K562 (cell line): ENCODE results near the gene MGAT1. TPM values are rescaled to one million over a fixed set of nuclear protein-coding genes. Genes with fewer than 3 reads are reported as not detected.

Source experiments
- BRD9 ChIP-seq: fragments of 450-650 bp; IDR thresholded peaks from 2 replicates; pipeline ENCODE4 v1.6.1; 2018; ENCODE audit warnings: low read depth; ENCODE audit not compliant: partially characterized antibody
- E2F3 ChIP-seq: fragments of 250-450 bp; sonication (Bioruptor Pico); IDR thresholded peaks from 2 replicates; pipeline ENCODE4 v1.4.0; 2020; ENCODE audit warnings: mild to moderate bottlenecking
- FOXK2 ChIP-seq, 2 experiments: fragments of 450-650 bp; IDR thresholded peaks in 1 of 2; conservative IDR thresholded peaks in 1 of 2; 2 replicates each; pipeline ENCODE4 v1.6.1; 2016; ENCODE audit warnings: low read depth in 2 of 2, mild to moderate bottlenecking in 1 of 2
- HDAC3 ChIP-seq: fragments of 450-650 bp; IDR thresholded peaks from 2 replicates; pipeline ENCODE4 v1.6.1; 2018; ENCODE audit warnings: borderline replicate concordance, mild to moderate bottlenecking, moderate library complexity; ENCODE audit not compliant: partially characterized antibody
- HEY1 ChIP-seq: fragments of 250-450 bp; sonication (Bioruptor Pico); IDR thresholded peaks from 2 replicates; pipeline ENCODE4 v1.5.0; 2020; ENCODE audit warnings: mild to moderate bottlenecking, moderate library complexity, borderline replicate concordance
- KLF1 ChIP-seq: fragments of 450-650 bp; IDR thresholded peaks from 2 replicates; pipeline ENCODE4 v1.6.1; 2016; ENCODE audit warnings: missing genetic modification characterization, missing compliant biosample characterization
- LEF1 ChIP-seq: fragments of 450-650 bp; IDR thresholded peaks from 2 replicates; pipeline ENCODE4 v1.6.1; 2016; ENCODE audit warnings: mild to moderate bottlenecking
- MGA ChIP-seq: fragments of 450-650 bp; IDR thresholded peaks from 2 replicates; pipeline ENCODE4 v1.6.1; 2016; ENCODE audit warnings: mild to moderate bottlenecking, moderate library complexity
- MTA3 ChIP-seq: fragments of 450-650 bp; formaldehyde crosslinking; IDR thresholded peaks from 2 replicates; pipeline ENCODE4 v1.6.1; 2017; ENCODE audit warnings: mild to moderate bottlenecking, borderline replicate concordance
- NR2C2 ChIP-seq, 2 experiments: fragments of 200-800 bp in 1 of 2; sonication (Bioruptor generic) in 1 of 2; sonication (generic) in 1 of 2; formaldehyde crosslinking in 1 of 2; IDR thresholded peaks; 2 replicates each; pipeline versions ENCODE4 v1.6.1 to v1.8.0; 2016 to 2022; ENCODE audit warnings: mild to moderate bottlenecking in 1 of 2, missing compliant biosample characterization in 1 of 2, missing genetic modification characterization in 1 of 2, missing genetic modification reagents in 1 of 2
- SMARCE1 ChIP-seq: fragments of 450-650 bp; IDR thresholded peaks from 2 replicates; pipeline ENCODE4 v1.7.1; 2016; ENCODE audit warnings: mild to moderate bottlenecking
- TAF9B ChIP-seq: fragments of 450-650 bp; IDR thresholded peaks from 2 replicates; pipeline ENCODE4 v1.6.1; 2018; ENCODE audit warnings: mild to moderate bottlenecking; ENCODE audit not compliant: partially characterized antibody
- TCF3 ChIP-seq: sonication (generic); formaldehyde crosslinking; IDR thresholded peaks from 2 replicates; pipeline ENCODE4 v1.4.0; 2020; ENCODE audit warnings: mild to moderate bottlenecking, missing genetic modification reagents
- ZNF408 ChIP-seq: fragments of 250-450 bp; sonication (Bioruptor Pico); IDR thresholded peaks from 2 replicates; pipeline ENCODE4 v1.4.0; 2020; ENCODE audit warnings: low read depth, mild to moderate bottlenecking, moderate library complexity
- ZNF551 ChIP-seq: fragments of 250-450 bp; sonication (Bioruptor Pico); IDR thresholded peaks from 2 replicates; pipeline ENCODE4 v1.5.0; 2021; ENCODE audit warnings: mild to moderate bottlenecking, moderate library complexity
- ZNF77 ChIP-seq: fragments of 250-450 bp; sonication (Bioruptor Pico); IDR thresholded peaks from 2 replicates; pipeline ENCODE4 v1.5.0; 2020
- ZNF79 ChIP-seq: fragments of 250-450 bp; sonication (Bioruptor Pico); IDR thresholded peaks from 2 replicates; pipeline ENCODE4 v1.4.0; 2020; ENCODE audit warnings: low read depth, mild to moderate bottlenecking, moderate library complexity
- polyA plus RNA-seq, 8 experiments: library from polyadenylated mRNA; depleted of rRNA in 4 of 8; stranded (reverse) in 5 of 8; unstranded in 3 of 8; fragments of >200 nt; fragmentation: Nextera tagmentation in 2 of 8; fragmentation: Illumina TruSeq in 1 of 8; extraction: Ambion mirVana in 2 of 8; extraction: Trizol in 1 of 8; gene quantifications; 2 replicates each; pipeline versions ENCODE4 v1.2.1 to v1.2.3, GENCODE V29; 2011 to 2014; ENCODE audit warnings: inconsistent platforms in 1 of 8, missing spikeins in 1 of 8
- total RNA-seq, 7 experiments: library from RNA; depleted of rRNA in 6 of 7; stranded (reverse); fragments of >200 nt in 6 of 7; fragmentation: Illumina TruSeq in 2 of 7; extraction: Trizol in 2 of 7; gene quantifications; 2 replicates each; pipeline versions ENCODE4 v1.2.1 to v1.2.3, GENCODE V29; 2011 to 2021; ENCODE audit warnings: low replicate concordance in 1 of 7

The MGAT1 gene
- total and polyA plus RNA-seq, 9 of the 15 experiments (the other 6 are each of a cell fraction or from before 2014, with no cell fraction given), result 3.9 to 82.7 (median 44.5) TPM

- TF ChIP-seq MGA (peak; percentile 94), HEY1 (CRISPR knock-in tag) (peak; percentile 59; the same call in 1 of the 2 replicates), FOXK2 (conservative IDR thresholded peaks at IDR 0.05 in 1 of 2, IDR thresholded peaks at IDR 0.05 in 1 of 2; ENCODE audit: low read depth in 2 of 2) (0 out of 4 replicates have a peak, but pooled peaks of 1 of the 2 experiments have one; percentile 15), HDAC3 (no peak), TCF3 (0 out of 2 replicates have a peak, but pooled peaks have one; percentile 10), MTA3 (peak; percentile 63; the same call in 1 of the 2 replicates), TAF9B (peak; percentile 90), BRD9 (no peak), KLF1 (tag) (0 out of 2 replicates have a peak, but pooled peaks have one; percentile 65), LEF1 (peak; percentile 80), NR2C2 (CRISPR knock-in tag; IDR thresholded peaks at IDR 0.05) (peak; percentile 8; the same call in 1 of the 2 replicates), NR2C2 (tag; IDR thresholded peaks at IDR 0.05) (peak; percentile 94), ZNF79 (CRISPR knock-in tag) (no peak), ZNF77 (CRISPR knock-in tag) (no peak), ZNF408 (CRISPR knock-in tag) (no peak), SMARCE1 (0 out of 2 replicates have a peak, but pooled peaks have one; percentile 52), E2F3 (CRISPR knock-in tag) (peak; percentile 68), ZNF551 (no peak)
Measured at GRCh38 chr5:180810210-180810958, 7.8 kb upstream of the MGAT1 start (continued).
